CD14-positive monocyte (primary cell): ENCODE data around the gene C10orf67. TPM values are rescaled to one million over a fixed set of nuclear protein-coding genes. Genes with fewer than 3 reads are reported as not detected.
A peak's percentile ranks its signal among the peaks of the same experiment; 100 is the strongest.

ENCODE experiments used
- DNase-seq, 3 donors: peaks; one replicate each; pipeline ENCODE4 v3.0.0-alpha.2; 2011 to 2022
- H2AFZ ChIP-seq: 2 replicates; pipeline ENCODE4 v1.6.0; 2012; ENCODE audit warnings: mild to moderate bottlenecking, low read depth, low read length, inconsistent platforms; ENCODE audit not compliant: insufficient read depth, poor library complexity, severe bottlenecking
- H3K27ac ChIP-seq, 2 donors: 1 replicate in 1 of 2; 2 replicates in 1 of 2; pipeline ENCODE4 v1.5.1; 2012 to 2013; ENCODE audit warnings: low read length in 2 of 2, control low read depth in 1 of 2, inconsistent platforms in 1 of 2, low read depth in 1 of 2, mild to moderate bottlenecking in 1 of 2
- H3K27me3 ChIP-seq, 2 donors: one replicate each; pipeline versions ENCODE4 v1.6.0 to v1.6.1; 2011 to 2013; ENCODE audit warnings: low read length in 2 of 2; ENCODE audit not compliant: control insufficient read depth in 2 of 2, insufficient read depth in 2 of 2
- H3K36me3 ChIP-seq, 2 donors: replicated peaks in 1 of 2; 1 replicate in 1 of 2; 2 replicates in 1 of 2; pipeline versions ENCODE4 v1.5.1 to v1.6.1; 2012 to 2013; ENCODE audit warnings: low read length in 2 of 2, control low read depth in 1 of 2, inconsistent platforms in 1 of 2, mild to moderate bottlenecking in 1 of 2; ENCODE audit not compliant: insufficient read depth in 2 of 2, control insufficient read depth in 1 of 2
- H3K4me1 ChIP-seq, 2 donors: 1 replicate in 1 of 2; 2 replicates in 1 of 2; pipeline versions ENCODE4 v1.5.1 to v1.6.1; 2012 to 2013; ENCODE audit warnings: low read length in 2 of 2, control low read depth in 1 of 2, inconsistent platforms in 1 of 2, mild to moderate bottlenecking in 1 of 2, moderate library complexity in 1 of 2; ENCODE audit not compliant: insufficient read depth in 2 of 2, control insufficient read depth in 1 of 2
- H3K4me2 ChIP-seq: replicated peaks from 2 replicates; pipeline ENCODE3; 2012; ENCODE audit warnings: low read length, moderate library complexity, mild to moderate bottlenecking; ENCODE audit not compliant: poor library complexity, severe bottlenecking; ENCODE audit errors: extremely low read depth
- H3K4me3 ChIP-seq, 3 experiments: fragments of 200-600 bp in 1 of 3; sonication (generic) in 1 of 3; replicated peaks in 1 of 3; 1 replicate in 2 of 3; 2 replicates in 1 of 3; pipeline ENCODE4 v1.5.1; 2011 to 2013; ENCODE audit warnings: low read length in 3 of 3, mild to moderate bottlenecking in 3 of 3, control low read depth in 2 of 3, low read depth in 2 of 3, inconsistent platforms in 1 of 3, moderate library complexity in 1 of 3
- H3K79me2 ChIP-seq: 2 replicates; pipeline ENCODE4 v1.6.0; 2012; ENCODE audit warnings: mild to moderate bottlenecking, control low read depth, inconsistent platforms, low read length, moderate library complexity; ENCODE audit not compliant: insufficient read depth
- H3K9ac ChIP-seq: 2 replicates; pipeline ENCODE4 v1.6.0; 2017; ENCODE audit warnings: low read length, mild to moderate bottlenecking; ENCODE audit not compliant: insufficient read depth, poor library complexity, severe bottlenecking
- H3K9me3 ChIP-seq, 2 donors: replicated peaks in 1 of 2; 1 replicate in 1 of 2; 2 replicates in 1 of 2; pipeline versions ENCODE4 v1.5.1 to v1.6.1; 2012 to 2013; ENCODE audit warnings: low read length in 2 of 2, control low read depth in 1 of 2; ENCODE audit not compliant: control insufficient read depth in 1 of 2, insufficient read depth in 1 of 2
- H4K20me1 ChIP-seq: 2 replicates; pipeline ENCODE4 v1.6.0; 2012; ENCODE audit warnings: mild to moderate bottlenecking, low read length, control low read depth, moderate library complexity; ENCODE audit not compliant: insufficient read depth
- H3K27ac Mint-ChIP-seq, 7 donors: one replicate each; pipeline ENCODE4 v1.8.0; 2020; ENCODE audit warnings: mild to moderate bottlenecking in 7 of 7, mixed read lengths in 7 of 7, moderate library complexity in 6 of 7, inconsistent platforms in 2 of 7
- H3K27me3 Mint-ChIP-seq, 3 donors: one replicate each; pipeline ENCODE4 v1.8.0; 2021 to 2022; ENCODE audit warnings: low read depth in 3 of 3, mild to moderate bottlenecking in 3 of 3, mixed read lengths in 3 of 3, moderate library complexity in 3 of 3, inconsistent platforms in 1 of 3
- H3K36me3 Mint-ChIP-seq, 2 donors: one replicate each; pipeline ENCODE4 v1.8.0; 2020; ENCODE audit warnings: mixed read lengths in 2 of 2, inconsistent platforms in 1 of 2, mild to moderate bottlenecking in 1 of 2
- H3K4me1 Mint-ChIP-seq: one replicate; pipeline ENCODE4 v1.8.0; 2020; ENCODE audit warnings: mild to moderate bottlenecking, mixed read lengths
- H3K4me3 Mint-ChIP-seq, 2 donors: one replicate each; pipeline ENCODE4 v1.8.0; 2020; ENCODE audit warnings: mild to moderate bottlenecking in 2 of 2, mixed read lengths in 2 of 2, moderate library complexity in 1 of 2
- H3K9me3 Mint-ChIP-seq, 7 donors: one replicate each; pipeline ENCODE4 v1.8.0; 2020 to 2022; ENCODE audit warnings: mixed read lengths in 7 of 7, mild to moderate bottlenecking in 6 of 7, moderate library complexity in 6 of 7, inconsistent platforms in 2 of 7
- WGBS: methylation state at CpG from one replicate; pipeline ENCODE4 v1.1.5; 2013; ENCODE audit warnings: missing lambda C conversion rate; ENCODE audit not compliant: insufficient coverage; 5-methylcytosine and 5-hydroxymethylcytosine counted together
- intact Hi-C, 2 donors: fragments of 100-400 bp; cut with micrococcal nuclease; formaldehyde crosslinking; loops; one replicate each; pipeline versions ENCODE4 v1.15.0 to v1.15.1; 2023
- polyA plus RNA-seq, 3 donors: library from polyadenylated mRNA; depleted of rRNA in 1 of 3; unstranded in 2 of 3; stranded (reverse) in 1 of 3; fragments of 300-500 nt in 2 of 3; fragments of >200 nt in 1 of 3; fragmentation: Illumina TruSeq in 2 of 3; gene quantifications; 1 replicate in 2 of 3; 2 replicates in 1 of 3; pipeline ENCODE4 v1.2.3, GENCODE V29; 2012 to 2021
- TF ChIP-seq, protein P1 (sequence below): fragments of 200-600 bp; IDR thresholded peaks from one replicate; pipeline ENCODE4 v1.8.0; 2022; ENCODE audit warnings: antibody characterized with exemption, mild to moderate bottlenecking

The C10orf67 gene
- polyA plus RNA-seq, 3 donors: not detected

DNA sequence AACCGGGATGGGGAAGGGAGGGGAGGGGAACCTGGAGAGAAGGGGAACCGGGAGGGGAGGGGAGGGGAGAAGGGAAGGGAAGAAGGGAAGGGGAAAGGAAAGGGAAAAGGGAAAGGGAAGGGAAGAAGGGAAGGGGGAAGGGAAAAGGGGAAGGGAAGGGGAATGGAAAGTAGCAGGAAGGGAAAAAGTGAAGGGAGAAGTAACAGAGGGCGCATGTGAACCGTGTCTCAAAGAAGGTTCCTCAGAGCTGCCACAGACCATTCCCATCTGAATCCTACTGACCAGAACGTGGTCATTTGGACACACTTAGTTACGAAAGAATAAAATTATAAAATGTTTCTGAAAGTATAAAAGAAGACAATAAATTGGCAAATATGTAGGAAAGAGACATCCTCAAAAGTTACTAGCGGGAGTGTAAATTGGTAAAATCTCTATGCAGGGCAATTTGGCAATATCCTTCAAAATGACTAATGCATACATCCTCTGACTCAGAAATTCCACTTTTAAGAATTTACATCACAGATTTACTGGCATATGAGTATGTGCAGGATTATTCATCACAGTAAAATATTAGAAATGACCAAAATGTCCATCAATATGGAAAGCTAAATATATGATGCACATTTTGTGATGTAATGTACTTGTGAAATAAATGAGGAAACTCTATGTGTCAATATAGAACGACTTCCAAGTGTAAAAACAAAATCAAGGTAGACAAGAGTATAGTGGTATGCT is 12.9 kb downstream of the C10orf67 start:
- intact Hi-C loops: loop anchor here in 1 of 2 donors (5.0 kb wide), 2 partner anchors 46 to 106 kb away; partner anchors contain the start of gene OTUD1
- Histone ChIP-seq H3K27ac (no peak overlapping the region), H4K20me1 (no peaks in the 10 kb centered on the region), H3K4me1 (no peaks in the 10 kb centered on the region), H3K27me3 (no peaks in the 10 kb centered on the region), H3K36me3 (no peaks in the 10 kb centered on the region), H3K9me3 (peaks cover 0 to 5% of the 10 kb centered on the region in 2 donors), H2AFZ (no peak overlapping the region), H3K4me2 (no peak overlapping the region), H3K9ac (no peak overlapping the region), H3K4me3 (no peak overlapping the region), H3K79me2 (no peaks in the 10 kb centered on the region)
- peak overlapping the region in 2 of 7 donors; percentile 25 to 70 for H3K27ac Mint-ChIP-seq
- H3K4me1 Mint-ChIP-seq: no peaks in the 10 kb centered on the region
- peaks cover 2 to 22% (median 5%) of the 10 kb centered on the region in 7 donors for H3K9me3 Mint-ChIP-seq
- H3K36me3 Mint-ChIP-seq: no peaks in the 10 kb centered on the region
- 100% methylated on average over 2 of the region's 8 CpGs for WGBS
- peak; percentile 49 to 80 (median 63) for DNase-seq
- H3K27me3 Mint-ChIP-seq: peaks cover 10 to 16% (median 11%) of the 10 kb centered on the region in 3 donors
- TF ChIP-seq, protein P1, sequence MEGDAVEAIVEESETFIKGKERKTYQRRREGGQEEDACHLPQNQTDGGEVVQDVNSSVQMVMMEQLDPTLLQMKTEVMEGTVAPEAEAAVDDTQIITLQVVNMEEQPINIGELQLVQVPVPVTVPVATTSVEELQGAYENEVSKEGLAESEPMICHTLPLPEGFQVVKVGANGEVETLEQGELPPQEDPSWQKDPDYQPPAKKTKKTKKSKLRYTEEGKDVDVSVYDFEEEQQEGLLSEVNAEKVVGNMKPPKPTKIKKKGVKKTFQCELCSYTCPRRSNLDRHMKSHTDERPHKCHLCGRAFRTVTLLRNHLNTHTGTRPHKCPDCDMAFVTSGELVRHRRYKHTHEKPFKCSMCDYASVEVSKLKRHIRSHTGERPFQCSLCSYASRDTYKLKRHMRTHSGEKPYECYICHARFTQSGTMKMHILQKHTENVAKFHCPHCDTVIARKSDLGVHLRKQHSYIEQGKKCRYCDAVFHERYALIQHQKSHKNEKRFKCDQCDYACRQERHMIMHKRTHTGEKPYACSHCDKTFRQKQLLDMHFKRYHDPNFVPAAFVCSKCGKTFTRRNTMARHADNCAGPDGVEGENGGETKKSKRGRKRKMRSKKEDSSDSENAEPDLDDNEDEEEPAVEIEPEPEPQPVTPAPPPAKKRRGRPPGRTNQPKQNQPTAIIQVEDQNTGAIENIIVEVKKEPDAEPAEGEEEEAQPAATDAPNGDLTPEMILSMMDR: no peak
- no peak overlapping the region for H3K4me3 Mint-ChIP-seq

DNA sequence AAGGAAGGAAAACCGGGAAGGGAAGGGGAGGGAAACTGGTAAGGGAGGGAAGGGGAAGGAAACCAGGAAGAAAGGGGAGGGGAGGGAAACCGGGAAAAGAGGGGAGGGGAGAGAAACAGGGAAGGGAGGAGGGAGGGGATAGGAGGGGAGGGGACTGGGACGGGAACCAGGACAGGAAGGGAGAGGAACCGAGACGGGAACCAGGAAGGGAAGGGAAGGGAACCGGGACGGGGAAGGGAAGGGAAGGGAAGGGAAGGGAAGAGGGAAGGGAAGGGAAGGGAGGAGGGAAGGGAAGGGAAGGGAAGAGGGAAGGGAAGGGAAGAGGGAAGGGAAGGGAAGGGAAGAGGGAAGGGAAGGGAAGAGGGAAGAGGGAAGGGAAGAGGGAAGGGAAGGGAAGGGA is 13.6 kb downstream of the C10orf67 start:
- Histone ChIP-seq H3K27ac (no peak overlapping the region), H3K36me3 (no peaks in the 10 kb centered on the region), H3K79me2 (no peaks in the 10 kb centered on the region), H3K4me1 (no peaks in the 10 kb centered on the region), H2AFZ (no peak overlapping the region), H4K20me1 (no peaks in the 10 kb centered on the region), H3K9me3 (peaks cover 0 to 5% of the 10 kb centered on the region in 2 donors), H3K4me3 (no peak overlapping the region), H3K4me2 (no peak overlapping the region), H3K9ac (no peak overlapping the region), H3K27me3 (peaks cover 0 to under 1% of the 10 kb centered on the region in 2 donors)
- no peaks in the 10 kb centered on the region for H3K36me3 Mint-ChIP-seq
- TF ChIP-seq, protein P1: no peak
- no peak for DNase-seq
- H3K9me3 Mint-ChIP-seq: peaks cover 2 to 22% (median 5%) of the 10 kb centered on the region in 7 donors
- 94% methylated on average over 3 of the region's 7 CpGs for WGBS
- H3K27me3 Mint-ChIP-seq: peaks cover 10 to 15% (median 11%) of the 10 kb centered on the region in 3 donors
- H3K4me3 Mint-ChIP-seq: no peak overlapping the region
- H3K27ac Mint-ChIP-seq: no peak overlapping the region
- no peaks in the 10 kb centered on the region for H3K4me1 Mint-ChIP-seq
- intact Hi-C loops: loop anchor here in 1 of 2 donors (5.0 kb wide), 2 partner anchors 46 to 106 kb away; partner anchors contain the start of gene OTUD1
